GM12891 (cell line): Measurements from ENCODE around the gene DNAJC10. TPM values are rescaled to one million over a fixed set of nuclear protein-coding genes. Genes with fewer than 3 reads are reported as not detected.
"Not testable (repeated sequence)": the region's sequence is repeated elsewhere in the genome, so short reads cannot be mapped to it uniquely, and the experiment has no call there.

Experiments used
- DNase-seq: peaks from one replicate; pipeline ENCODE4 v3.0.0; 2011; ENCODE audit warnings: low spot score; ENCODE audit not compliant: insufficient read length
- FAIRE-seq: peaks from 2 replicates; lab custom pipeline; 2011; peaks lifted over from hg19 to GRCh38; lab: Jason Lieb, UNC
- PAX5 ChIP-seq: IDR thresholded peaks from 2 replicates; pipeline ENCODE4 v1.6.1; 2011; ENCODE audit warnings: low read length, moderate library complexity, mild to moderate bottlenecking; ENCODE audit not compliant: insufficient read depth, severe bottlenecking
- POLR2A ChIP-seq: IDR thresholded peaks from 2 replicates; pipeline ENCODE4 v1.6.1; 2011; ENCODE audit warnings: low read depth, low read length, control low read depth
- POLR2AphosphoS5 ChIP-seq: IDR thresholded peaks from 2 replicates; pipeline ENCODE4 v1.6.1; 2011; ENCODE audit warnings: low read depth, low read length, control low read depth
- POU2F2 ChIP-seq: IDR thresholded peaks from 2 replicates; pipeline ENCODE4 v1.6.1; 2011; ENCODE audit warnings: low read depth, mild to moderate bottlenecking, control low read depth, low read length, moderate library complexity
- SPI1 ChIP-seq: IDR thresholded peaks from 2 replicates; pipeline ENCODE4 v1.6.1; 2011; ENCODE audit warnings: low read depth, low read length, control low read depth
- TAF1 ChIP-seq: IDR thresholded peaks from 2 replicates; pipeline ENCODE4 v1.6.1; 2011; ENCODE audit warnings: low read depth, low read length, control low read depth
- polyA plus RNA-seq: library from polyadenylated mRNA; unstranded; fragments of >200 nt; gene quantifications from one replicate; pipeline ENCODE4 v1.2.1, GENCODE V29; 2012; ENCODE audit warnings: low read depth, missing spikeins, inconsistent platforms; ENCODE audit not compliant: missing spikeins

DNAJC10 gene
- 18.0 TPM for polyA plus RNA-seq

DNA sequence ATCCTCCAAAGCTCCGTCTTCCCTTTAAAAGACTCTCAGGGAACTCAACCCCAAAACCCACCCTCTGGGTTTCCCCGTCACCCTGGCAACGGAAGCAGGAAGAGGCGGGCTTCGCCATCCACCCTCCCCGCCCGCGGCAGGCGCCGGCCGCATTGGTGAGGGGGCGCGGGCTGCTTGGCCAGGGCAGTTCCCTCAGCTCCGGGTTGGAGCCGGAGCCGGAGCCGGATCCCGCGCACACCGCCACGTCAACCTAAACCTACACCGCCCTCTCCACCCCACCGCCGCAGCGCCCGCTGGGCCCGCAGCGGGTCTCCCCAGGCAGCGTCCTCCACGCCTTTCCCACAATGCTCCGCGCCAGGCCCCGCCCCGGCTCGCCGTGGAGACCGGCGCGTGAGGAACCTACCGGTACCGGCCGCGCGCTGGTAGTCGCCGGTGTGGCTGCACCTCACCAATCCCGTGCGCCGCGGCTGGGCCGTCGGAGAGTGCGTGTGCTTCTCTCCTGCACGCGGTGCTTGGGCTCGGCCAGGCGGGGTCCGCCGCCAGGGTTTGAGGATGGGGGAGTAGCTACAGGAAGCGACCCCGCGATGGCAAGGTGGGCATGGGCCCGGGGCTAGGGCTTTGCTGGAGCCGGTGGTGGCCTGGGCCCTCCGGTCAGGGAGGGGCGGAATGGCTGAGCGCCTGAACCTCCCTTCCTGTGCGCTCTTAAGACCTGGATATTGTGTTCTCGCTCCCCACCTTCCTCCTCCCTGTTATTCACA, at the start of gene DNAJC10:
Gene DNAJC10 (plus strand): TSS at position 366 of the 758 bp plus-strand sequence. CDS start 1,830 bp downstream, outside the sequence.
- peak; percentile 97 for FAIRE-seq
- peak; percentile 67 for DNase-seq
- peak; percentile 22; the same call in 1 of the 2 replicates for TF ChIP-seq SPI1
- TF ChIP-seq POLR2A: peak; percentile 62; the same call in 1 of the 2 replicates
- no peak for TF ChIP-seq POU2F2
- TF ChIP-seq TAF1: no peak
- no peak for TF ChIP-seq PAX5
- peak; percentile 87 for TF ChIP-seq POLR2AphosphoS5

DNA sequence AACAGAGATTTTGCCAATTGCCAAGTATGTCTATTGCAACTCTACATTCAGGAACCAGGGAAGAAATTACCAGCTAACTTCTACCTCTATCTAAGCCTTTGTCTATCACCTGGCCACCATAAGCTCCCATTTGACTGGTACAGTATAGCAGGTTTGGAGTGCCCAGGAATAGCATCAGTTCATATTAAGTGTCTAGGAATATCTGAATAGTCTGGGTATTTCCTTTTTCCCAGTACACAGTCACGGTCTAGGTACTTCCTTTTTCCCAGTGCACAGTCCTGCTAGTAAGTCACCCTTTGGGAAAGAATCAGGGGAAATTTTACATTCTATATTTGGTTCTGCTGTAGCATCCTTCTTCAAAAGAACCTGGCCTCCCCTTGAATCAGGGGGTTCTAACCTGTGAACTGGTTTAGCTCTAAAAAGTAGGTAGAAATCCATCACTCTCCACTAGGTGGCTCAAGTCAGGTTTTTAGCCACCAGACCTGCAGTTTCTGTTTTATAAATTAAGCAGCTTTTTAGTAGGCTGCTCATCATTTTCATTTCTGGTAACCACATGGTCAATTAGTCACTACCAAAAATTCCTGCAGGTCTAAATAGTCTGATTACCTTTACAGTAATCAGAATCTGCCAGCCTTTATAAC, 49.3 kb upstream of the DNAJC10 start:
- TF ChIP-seq POLR2AphosphoS5: no peak
- no peak for TF ChIP-seq POU2F2
- no peak for TF ChIP-seq TAF1
- no peak for TF ChIP-seq PAX5
- TF ChIP-seq SPI1: no peak
- no peak for TF ChIP-seq POLR2A
- no peak for DNase-seq
- FAIRE-seq: peak; percentile 62

- no peak for DNase-seq
- TF ChIP-seq PAX5 (no peak), POU2F2 (no peak), POLR2A (no peak), SPI1 (no peak), POLR2AphosphoS5 (no peak), TAF1 (no peak)
- no peak for FAIRE-seq
Observed at GRCh38 chr2:182667315-182667695, 48.8 kb upstream of the DNAJC10 start.

GRCh38 chr2:182668671-182669070, 47.4 kb upstream of the DNAJC10 start:
- no peak for DNase-seq
- no peak for FAIRE-seq
- TF ChIP-seq POLR2A (no peak), POLR2AphosphoS5 (no peak), POU2F2 (no peak), SPI1 (no peak), PAX5 (no peak), TAF1 (no peak)

GRCh38 chr2:182672466-182673165, 43.4 kb upstream of the DNAJC10 start:
- TF ChIP-seq POU2F2 (no peak), SPI1 (no peak), POLR2A (no peak), POLR2AphosphoS5 (no peak), TAF1 (no peak), PAX5 (no peak)
- FAIRE-seq (no peak), DNase-seq (no peak)

DNA sequence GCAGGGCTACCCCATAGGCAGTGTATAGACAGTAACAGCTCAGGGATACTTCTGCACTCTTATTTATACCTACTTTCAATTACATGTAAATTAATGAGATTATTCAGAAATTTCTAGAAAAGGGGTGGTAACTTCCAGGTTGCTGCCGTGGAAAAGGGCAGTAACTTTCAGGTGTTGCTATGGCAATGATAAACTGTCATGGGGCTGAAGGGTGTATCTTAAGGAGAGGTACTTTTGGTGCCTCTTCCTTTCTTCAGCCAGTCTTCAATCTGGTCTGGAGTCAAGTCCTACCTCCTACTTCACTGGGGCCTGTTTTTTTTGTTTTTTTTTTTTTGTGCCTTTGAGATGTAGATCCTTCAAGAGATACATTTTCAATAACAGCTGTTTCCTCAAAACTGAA, 35.2 kb upstream of the DNAJC10 start:
- DNase-seq (no peak), FAIRE-seq (no peak)
- TF ChIP-seq TAF1 (no peak), POLR2AphosphoS5 (no peak), PAX5 (no peak), POLR2A (no peak), SPI1 (no peak), POU2F2 (no peak)

DNA sequence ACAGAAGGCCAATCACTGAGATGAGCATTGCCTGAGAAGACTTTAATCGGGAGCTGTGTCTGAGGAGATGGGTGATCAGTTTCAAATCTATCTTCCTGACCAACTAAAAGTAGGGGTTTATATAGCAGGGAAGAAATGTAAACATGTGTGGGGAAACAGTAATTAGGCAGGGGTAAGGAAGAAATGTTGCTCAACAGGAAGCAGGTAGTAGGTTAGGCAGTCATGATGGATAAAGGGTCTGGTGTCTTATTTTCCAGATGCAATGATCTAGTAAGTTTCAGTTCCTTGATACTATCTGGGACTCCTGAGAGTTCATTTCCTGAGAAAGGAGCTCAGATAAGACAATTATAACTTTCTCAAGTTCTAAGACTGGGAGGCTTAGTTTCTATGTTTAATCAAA, 33.8 kb upstream of the DNAJC10 start:
- TF ChIP-seq POLR2AphosphoS5: no peak
- no peak for TF ChIP-seq POU2F2
- TF ChIP-seq PAX5: no peak
- TF ChIP-seq POLR2A: no peak
- no peak for TF ChIP-seq TAF1
- no peak for TF ChIP-seq SPI1
- no peak for DNase-seq
- FAIRE-seq: no peak

- TF ChIP-seq SPI1 (no peak), PAX5 (no peak), TAF1 (no peak), POLR2A (no peak), POLR2AphosphoS5 (no peak), POU2F2 (no peak)
- DNase-seq (no peak), FAIRE-seq (no peak)
Observed at GRCh38 chr2:182685559-182685958, 30.5 kb upstream of the DNAJC10 start.

DNA sequence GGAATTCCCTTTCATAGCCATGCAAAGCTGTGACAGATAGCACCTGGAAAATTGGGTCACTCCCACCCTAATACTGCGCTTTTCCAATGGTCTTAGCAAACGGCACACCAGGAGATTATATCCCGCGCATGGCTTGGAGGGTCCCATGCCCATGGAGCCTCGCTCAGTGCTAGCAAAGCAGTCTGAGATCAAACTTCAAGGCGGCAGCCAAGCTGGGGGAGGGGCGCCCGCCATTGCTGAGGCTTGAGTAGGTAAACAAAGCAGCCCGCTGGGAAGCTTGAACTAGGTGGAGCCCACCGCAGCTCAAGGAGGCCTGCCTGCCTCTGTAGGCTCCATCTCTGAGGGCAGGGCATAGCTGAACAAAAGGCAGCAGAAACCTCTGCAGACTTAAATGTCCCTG, 29.3 kb upstream of the DNAJC10 start:
- not testable (repeated sequence) for DNase-seq, FAIRE-seq

DNA sequence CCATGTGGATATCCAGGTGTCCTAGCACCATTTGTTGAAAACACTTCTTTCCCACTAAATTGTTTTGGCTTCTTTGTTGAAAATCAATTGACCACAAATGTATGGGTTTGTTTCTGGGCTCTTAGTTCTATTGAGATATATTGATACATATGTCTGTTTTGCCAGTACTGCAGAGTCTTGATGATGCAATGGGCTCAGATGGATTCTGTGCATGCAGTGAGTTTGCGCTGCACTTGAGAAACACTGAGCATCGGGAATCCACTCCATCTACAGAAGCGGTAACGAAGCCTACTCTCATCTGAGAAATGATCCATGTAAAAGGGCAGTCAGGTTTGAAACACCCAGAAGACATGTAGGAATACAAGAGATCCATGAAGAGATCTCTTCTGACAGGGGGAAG, 21.9 kb upstream of the DNAJC10 start:
- TF ChIP-seq PAX5 (no peak), TAF1 (no peak)
- DNase-seq: no peak
- no peak for FAIRE-seq
